IPS-18a (cell line): Measurements from ENCODE around the gene DHRS7C.

ENCODE experiments used
- H3K27ac ChIP-seq: one replicate; pipeline ENCODE4 v1.5.1; 2013; ENCODE audit warnings: low read length
- H3K27me3 ChIP-seq: one replicate; pipeline ENCODE4 v1.6.1; 2013; ENCODE audit warnings: mild to moderate bottlenecking, low read length; ENCODE audit not compliant: control insufficient read depth, insufficient read depth
- H3K36me3 ChIP-seq: one replicate; pipeline ENCODE4 v1.6.1; 2013; ENCODE audit warnings: low read depth, low read length; ENCODE audit not compliant: control insufficient read depth
- H3K4me1 ChIP-seq: one replicate; pipeline ENCODE4 v1.6.1; 2013; ENCODE audit warnings: low read depth, low read length; ENCODE audit not compliant: control insufficient read depth
- H3K4me3 ChIP-seq: one replicate; pipeline ENCODE4 v1.5.1; 2013; ENCODE audit warnings: low read length
- H3K9ac ChIP-seq: one replicate; pipeline ENCODE4 v1.6.1; 2013; ENCODE audit warnings: mild to moderate bottlenecking, low read length, moderate library complexity
- H3K9me3 ChIP-seq: one replicate; pipeline ENCODE4 v1.6.1; 2013; ENCODE audit warnings: low read depth, low read length; ENCODE audit not compliant: control insufficient read depth

Gene DHRS7C

GRCh38 chr17:9750524-9750923 is 40.9 kb downstream of the DHRS7C start:
- Histone ChIP-seq H3K4me1 (no peaks in the 10 kb centered on the region), H3K9me3 (no peaks in the 10 kb centered on the region), H3K9ac (no peak overlapping the region), H3K4me3 (no peak overlapping the region), H3K27ac (no peak overlapping the region), H3K27me3 (no peaks in the 10 kb centered on the region), H3K36me3 (no peaks in the 10 kb centered on the region)

GRCh38 chr17:9729735-9730420 is 61.5 kb downstream of the DHRS7C start:
- Histone ChIP-seq H3K27me3 (no peaks in the 10 kb centered on the region), H3K4me1 (no peaks in the 10 kb centered on the region), H3K36me3 (no peaks in the 10 kb centered on the region), H3K9me3 (no peaks in the 10 kb centered on the region), H3K4me3 (no peak overlapping the region), H3K9ac (no peak overlapping the region), H3K27ac (no peak overlapping the region)

DNA sequence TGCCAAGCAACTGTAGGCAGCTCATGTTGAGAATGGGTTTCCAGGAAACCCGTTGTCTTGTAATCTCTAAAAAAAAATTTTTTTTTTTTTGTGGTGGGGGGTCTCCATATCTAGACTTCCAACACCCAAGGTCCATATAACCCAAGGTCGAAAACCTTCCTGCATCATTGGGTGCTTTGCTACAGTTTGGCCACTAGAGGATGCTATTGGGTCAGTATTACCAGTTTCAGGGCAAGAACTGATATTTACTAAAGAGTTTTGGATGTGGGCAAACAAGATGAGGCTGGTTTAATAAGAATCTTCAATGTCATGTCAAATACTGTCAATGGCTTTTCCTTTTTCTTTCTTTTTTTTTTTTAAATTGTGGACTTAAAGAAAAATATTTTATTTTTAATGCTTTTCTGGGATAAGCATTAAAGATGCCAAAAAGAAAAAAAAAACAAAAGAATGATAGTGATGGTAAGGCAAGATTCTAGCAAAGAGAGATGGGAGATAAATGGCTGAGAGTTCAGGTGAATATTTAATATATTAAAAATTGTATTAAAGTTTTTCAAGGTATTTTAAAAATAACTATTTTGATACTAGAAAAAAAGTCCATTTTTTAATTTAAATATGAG is 62.2 kb downstream of the DHRS7C start:
- Histone ChIP-seq H3K4me3 (no peak overlapping the region), H3K27me3 (no peaks in the 10 kb centered on the region), H3K4me1 (no peaks in the 10 kb centered on the region), H3K9ac (no peak overlapping the region), H3K27ac (no peak overlapping the region), H3K36me3 (no peaks in the 10 kb centered on the region), H3K9me3 (no peaks in the 10 kb centered on the region)

DNA sequence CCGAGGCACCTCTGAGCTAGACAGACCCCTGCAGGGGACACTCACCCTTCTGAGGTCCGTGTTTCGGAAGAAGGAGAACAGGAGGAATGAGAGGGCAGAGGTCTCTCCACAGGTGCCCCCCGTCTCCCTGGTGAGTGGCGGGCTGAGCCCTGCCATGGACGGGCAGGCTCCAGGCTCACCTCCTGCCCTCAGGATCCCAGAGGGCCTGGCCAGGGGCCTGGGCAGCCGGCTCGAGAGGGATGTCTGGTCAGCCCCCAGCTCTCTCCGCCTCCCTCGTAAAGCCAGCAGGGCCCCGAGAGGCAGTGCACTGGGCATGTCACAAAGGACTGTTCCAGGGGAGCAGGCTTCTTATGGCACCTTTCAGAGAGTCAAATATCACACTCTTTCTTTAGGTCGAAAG is 62.8 kb downstream of the DHRS7C start:
- no peaks in the 10 kb centered on the region for H3K27me3 ChIP-seq
- H3K27ac ChIP-seq = no peak overlapping the region
- H3K9ac ChIP-seq = no peak overlapping the region
- H3K4me1 ChIP-seq = no peaks in the 10 kb centered on the region
- H3K36me3 ChIP-seq = no peaks in the 10 kb centered on the region
- H3K4me3 ChIP-seq = no peak overlapping the region
- no peaks in the 10 kb centered on the region for H3K9me3 ChIP-seq

DNA sequence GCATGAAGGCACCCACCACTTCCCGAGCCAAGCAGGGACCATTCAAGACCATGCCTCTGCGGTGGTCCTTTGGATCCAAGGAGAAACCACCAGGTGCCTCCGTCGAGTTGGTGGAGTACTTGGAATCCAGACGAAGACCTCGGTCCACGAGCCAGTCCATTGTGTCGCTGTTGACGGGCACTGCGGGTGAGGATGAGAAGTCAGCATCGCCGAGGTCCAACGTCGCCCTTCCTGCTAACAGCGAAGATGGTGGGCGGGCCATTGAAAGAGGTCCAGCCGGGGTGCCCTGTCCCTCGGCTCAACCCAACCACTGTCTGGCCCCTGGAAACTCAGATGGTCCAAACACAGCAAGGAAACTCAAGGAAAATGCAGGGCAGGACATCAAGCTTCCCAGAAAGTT is 63.4 kb downstream of the DHRS7C start:
- Histone ChIP-seq H3K9ac (no peak overlapping the region), H3K4me1 (no peaks in the 10 kb centered on the region), H3K9me3 (no peaks in the 10 kb centered on the region), H3K27ac (no peak overlapping the region), H3K4me3 (no peak overlapping the region), H3K27me3 (no peaks in the 10 kb centered on the region), H3K36me3 (no peaks in the 10 kb centered on the region)

- Histone ChIP-seq H3K27me3 (no peaks in the 10 kb centered on the region), H3K27ac (no peak overlapping the region), H3K36me3 (no peaks in the 10 kb centered on the region), H3K9ac (no peak overlapping the region), H3K4me3 (no peak overlapping the region), H3K4me1 (no peaks in the 10 kb centered on the region), H3K9me3 (no peaks in the 10 kb centered on the region)
Measured at GRCh38 chr17:9726291-9726690, 65.1 kb downstream of the DHRS7C start.

GRCh38 chr17:9725575-9725974 is 65.8 kb downstream of the DHRS7C start:
- H3K9ac ChIP-seq = no peak overlapping the region
- H3K9me3 ChIP-seq = no peaks in the 10 kb centered on the region
- no peaks in the 10 kb centered on the region for H3K36me3 ChIP-seq
- no peak overlapping the region for H3K27ac ChIP-seq
- no peaks in the 10 kb centered on the region for H3K27me3 ChIP-seq
- no peaks in the 10 kb centered on the region for H3K4me1 ChIP-seq
- no peak overlapping the region for H3K4me3 ChIP-seq
